Measurements from ENCODE around the gene MAMDC2.
"Not testable (repeated sequence)": the region's sequence is repeated elsewhere in the genome, so short reads cannot be mapped to it uniquely, and the experiment has no call there.

Gene MAMDC2

GRCh38 chr9:70204743-70205142 lies 161.1 kb downstream of the MAMDC2 start:
- Histone ChIP-seq H3K9ac (ENCODE audit: low read length) (peak overlapping the region; percentile 78), H3K4me3 (ENCODE audit: low read depth, low read length) (peak overlapping the region; percentile 60)

GRCh38 chr9:70205366-70206020 lies 161.8 kb downstream of the MAMDC2 start:
- peak overlapping the region; percentile 60; the same call in 1 of the 2 replicates for H3K4me3 ChIP-seq (ENCODE audit: low read depth, low read length)
- H3K27ac ChIP-seq (ENCODE audit: low read depth, low read length) = no peak overlapping the region
- no peaks in the 10 kb centered on the region for H3K27me3 ChIP-seq (ENCODE audit: control insufficient read depth, insufficient read depth, low read length)
- H3K9ac ChIP-seq (ENCODE audit: low read length) = no peak overlapping the region
- H3K36me3 ChIP-seq (ENCODE audit: control insufficient read depth, insufficient read depth, low read length) = no peaks in the 10 kb centered on the region
- H3K4me1 ChIP-seq (ENCODE audit: control insufficient read depth, insufficient read depth, low read length) = peaks cover 7% of the 10 kb centered on the region
- H3K9me3 ChIP-seq (ENCODE audit: control insufficient read depth, insufficient read depth, low read depth, low read length) = no peaks in the 10 kb centered on the region

More at GRCh38 chr9:70204743-70205142, 161.1 kb downstream of the MAMDC2 start:
- H3K9me3 ChIP-seq (ENCODE audit: control insufficient read depth, insufficient read depth, low read depth, low read length); H3K36me3 ChIP-seq (ENCODE audit: control insufficient read depth, insufficient read depth, low read length); H3K27me3 ChIP-seq (ENCODE audit: control insufficient read depth, insufficient read depth, low read length); H3K27ac ChIP-seq (ENCODE audit: low read depth, low read length); H3K4me1 ChIP-seq (ENCODE audit: control insufficient read depth, insufficient read depth, low read length): not testable (repeated sequence)

- H3K27ac ChIP-seq (ENCODE audit: low read depth, low read length) = no peak overlapping the region
These were observed 173.4 kb downstream of the MAMDC2 start for GRCh38 chr9:70217029-70217428.

GRCh38 chr9:70218767-70219166 lies 175.1 kb downstream of the MAMDC2 start:
- Histone ChIP-seq H3K4me3 (ENCODE audit: low read depth, low read length) (no peak overlapping the region), H3K27ac (ENCODE audit: low read depth, low read length) (no peak overlapping the region), H3K9me3 (ENCODE audit: control insufficient read depth, insufficient read depth, low read depth, low read length) (peaks cover 2% of the 10 kb centered on the region), H3K9ac (ENCODE audit: low read length) (no peak overlapping the region), H3K36me3 (ENCODE audit: control insufficient read depth, insufficient read depth, low read length) (no peaks in the 10 kb centered on the region), H3K27me3 (ENCODE audit: control insufficient read depth, insufficient read depth, low read length) (no peaks in the 10 kb centered on the region), H3K4me1 (ENCODE audit: control insufficient read depth, insufficient read depth, low read length) (no peaks in the 10 kb centered on the region)

More at GRCh38 chr9:70217029-70217428, 173.4 kb downstream of the MAMDC2 start:
- no peaks in the 10 kb centered on the region for H3K36me3 ChIP-seq (ENCODE audit: control insufficient read depth, insufficient read depth, low read length)
- no peaks in the 10 kb centered on the region for H3K27me3 ChIP-seq (ENCODE audit: control insufficient read depth, insufficient read depth, low read length)
- H3K9me3 ChIP-seq (ENCODE audit: control insufficient read depth, insufficient read depth, low read depth, low read length) = peaks cover 18% of the 10 kb centered on the region
- H3K9ac ChIP-seq (ENCODE audit: low read length) = no peak overlapping the region
- H3K4me3 ChIP-seq (ENCODE audit: low read depth, low read length) = no peak overlapping the region
- H3K4me1 ChIP-seq (ENCODE audit: control insufficient read depth, insufficient read depth, low read length) = no peaks in the 10 kb centered on the region

GRCh38 chr9:70220216-70220615 lies 176.6 kb downstream of the MAMDC2 start:
- Histone ChIP-seq H3K27ac (ENCODE audit: low read depth, low read length) (no peak overlapping the region), H3K4me1 (ENCODE audit: control insufficient read depth, insufficient read depth, low read length) (no peaks in the 10 kb centered on the region), H3K27me3 (ENCODE audit: control insufficient read depth, insufficient read depth, low read length) (no peaks in the 10 kb centered on the region), H3K36me3 (ENCODE audit: control insufficient read depth, insufficient read depth, low read length) (no peaks in the 10 kb centered on the region), H3K9me3 (ENCODE audit: control insufficient read depth, insufficient read depth, low read depth, low read length) (no peaks in the 10 kb centered on the region), H3K4me3 (ENCODE audit: low read depth, low read length) (no peak overlapping the region), H3K9ac (ENCODE audit: low read length) (no peak overlapping the region)

GRCh38 chr9:70222354-70222753 lies 178.7 kb downstream of the MAMDC2 start:
- H3K9ac ChIP-seq (ENCODE audit: low read length) = no peak overlapping the region
- no peaks in the 10 kb centered on the region for H3K27me3 ChIP-seq (ENCODE audit: control insufficient read depth, insufficient read depth, low read length)
- no peaks in the 10 kb centered on the region for H3K36me3 ChIP-seq (ENCODE audit: control insufficient read depth, insufficient read depth, low read length)
- no peak overlapping the region for H3K27ac ChIP-seq (ENCODE audit: low read depth, low read length)
- H3K9me3 ChIP-seq (ENCODE audit: control insufficient read depth, insufficient read depth, low read depth, low read length) = no peaks in the 10 kb centered on the region
- H3K4me3 ChIP-seq (ENCODE audit: low read depth, low read length) = no peak overlapping the region
- H3K4me1 ChIP-seq (ENCODE audit: control insufficient read depth, insufficient read depth, low read length) = no peaks in the 10 kb centered on the region

- no peaks in the 10 kb centered on the region for H3K9me3 ChIP-seq (ENCODE audit: control insufficient read depth, insufficient read depth, low read depth, low read length)
- no peak overlapping the region for H3K9ac ChIP-seq (ENCODE audit: low read length)
- H3K36me3 ChIP-seq (ENCODE audit: control insufficient read depth, insufficient read depth, low read length) = no peaks in the 10 kb centered on the region
- H3K4me3 ChIP-seq (ENCODE audit: low read depth, low read length) = no peak overlapping the region
- H3K4me1 ChIP-seq (ENCODE audit: control insufficient read depth, insufficient read depth, low read length) = no peaks in the 10 kb centered on the region
- H3K27me3 ChIP-seq (ENCODE audit: control insufficient read depth, insufficient read depth, low read length) = no peaks in the 10 kb centered on the region
- H3K27ac ChIP-seq (ENCODE audit: low read depth, low read length) = no peak overlapping the region
These were observed 184.5 kb downstream of the MAMDC2 start for GRCh38 chr9:70228118-70228517.

- Histone ChIP-seq H3K36me3 (ENCODE audit: control insufficient read depth, insufficient read depth, low read length) (no peaks in the 10 kb centered on the region), H3K4me3 (ENCODE audit: low read depth, low read length) (no peak overlapping the region), H3K9ac (ENCODE audit: low read length) (no peak overlapping the region), H3K9me3 (ENCODE audit: control insufficient read depth, insufficient read depth, low read depth, low read length) (no peaks in the 10 kb centered on the region), H3K4me1 (ENCODE audit: control insufficient read depth, insufficient read depth, low read length) (no peaks in the 10 kb centered on the region), H3K27ac (ENCODE audit: low read depth, low read length) (no peak overlapping the region), H3K27me3 (ENCODE audit: control insufficient read depth, insufficient read depth, low read length) (no peaks in the 10 kb centered on the region)
These were observed 185.0 kb downstream of the MAMDC2 start for GRCh38 chr9:70228611-70229010.

- peaks cover 2% of the 10 kb centered on the region; the same call in 1 of the 2 replicates for H3K9me3 ChIP-seq (ENCODE audit: control insufficient read depth, insufficient read depth, low read depth, low read length)
- no peaks in the 10 kb centered on the region for H3K27me3 ChIP-seq (ENCODE audit: control insufficient read depth, insufficient read depth, low read length)
- H3K4me3 ChIP-seq (ENCODE audit: low read depth, low read length) = no peak overlapping the region
- H3K36me3 ChIP-seq (ENCODE audit: control insufficient read depth, insufficient read depth, low read length) = no peaks in the 10 kb centered on the region
- H3K27ac ChIP-seq (ENCODE audit: low read depth, low read length) = no peak overlapping the region
- no peak overlapping the region for H3K9ac ChIP-seq (ENCODE audit: low read length)
- H3K4me1 ChIP-seq (ENCODE audit: control insufficient read depth, insufficient read depth, low read length) = no peaks in the 10 kb centered on the region
These were observed 185.4 kb downstream of the MAMDC2 start for GRCh38 chr9:70229026-70229425.

GRCh38 chr9:70229579-70229978 lies 185.9 kb downstream of the MAMDC2 start:
- peaks cover 4% of the 10 kb centered on the region; the same call in 1 of the 2 replicates for H3K9me3 ChIP-seq (ENCODE audit: control insufficient read depth, insufficient read depth, low read depth, low read length)
- no peaks in the 10 kb centered on the region for H3K36me3 ChIP-seq (ENCODE audit: control insufficient read depth, insufficient read depth, low read length)
- no peaks in the 10 kb centered on the region for H3K4me1 ChIP-seq (ENCODE audit: control insufficient read depth, insufficient read depth, low read length)
- no peaks in the 10 kb centered on the region for H3K27me3 ChIP-seq (ENCODE audit: control insufficient read depth, insufficient read depth, low read length)
- H3K9ac ChIP-seq (ENCODE audit: low read length) = no peak overlapping the region
- no peak overlapping the region for H3K27ac ChIP-seq (ENCODE audit: low read depth, low read length)
- H3K4me3 ChIP-seq (ENCODE audit: low read depth, low read length) = no peak overlapping the region

- H3K36me3 ChIP-seq (ENCODE audit: control insufficient read depth, insufficient read depth, low read length) = no peaks in the 10 kb centered on the region
- peaks cover 4% of the 10 kb centered on the region; the same call in 1 of the 2 replicates for H3K9me3 ChIP-seq (ENCODE audit: control insufficient read depth, insufficient read depth, low read depth, low read length)
- H3K4me3 ChIP-seq (ENCODE audit: low read depth, low read length) = no peak overlapping the region
- H3K27me3 ChIP-seq (ENCODE audit: control insufficient read depth, insufficient read depth, low read length) = no peaks in the 10 kb centered on the region
- H3K4me1 ChIP-seq (ENCODE audit: control insufficient read depth, insufficient read depth, low read length) = no peaks in the 10 kb centered on the region
- H3K9ac ChIP-seq (ENCODE audit: low read length) = no peak overlapping the region
- H3K27ac ChIP-seq (ENCODE audit: low read depth, low read length) = no peak overlapping the region
These were observed 188.8 kb downstream of the MAMDC2 start for GRCh38 chr9:70232476-70232875.
